ENCODE measurements around the gene LOXL3. TPM values are rescaled to one million over a fixed set of nuclear protein-coding genes. Genes with fewer than 3 reads are reported as not detected.

Gene LOXL3
- total RNA-seq, 1 donor from 2014 or later = 30.2 TPM

- DNase-seq (ENCODE audit: low read depth, low spot score) = no peak
- no peak for TF ChIP-seq CTCF (conservative IDR thresholded peaks at IDR 0.05)
- Mint-ChIP-seq H3K27ac (ENCODE audit: unreplicated experiment) (no peak overlapping the region), H3K27me3 (ENCODE audit: low read depth) (peaks cover 95% of the 10 kb centered on the region), H3K9me3 (no peaks in the 10 kb centered on the region), H3K4me3 (no peak overlapping the region), H3K4me1 (peaks cover 3% of the 10 kb centered on the region), H3K36me3 (ENCODE audit: low read depth) (peaks cover 6% of the 10 kb centered on the region)
Measured at GRCh38 chr2:74515981-74516633, 37.6 kb downstream of the LOXL3 start.

- peaks cover 6% of the 10 kb centered on the region for H3K36me3 Mint-ChIP-seq (ENCODE audit: low read depth)
- peaks cover 3% of the 10 kb centered on the region for H3K4me1 Mint-ChIP-seq
- H3K9me3 Mint-ChIP-seq = no peaks in the 10 kb centered on the region
- no peak for DNase-seq (ENCODE audit: low read depth, low spot score)
- no peak for TF ChIP-seq CTCF (conservative IDR thresholded peaks at IDR 0.05)
- H3K27ac Mint-ChIP-seq (ENCODE audit: unreplicated experiment) = no peak overlapping the region
- peaks cover 95% of the 10 kb centered on the region for H3K27me3 Mint-ChIP-seq (ENCODE audit: low read depth)
- no peak overlapping the region for H3K4me3 Mint-ChIP-seq
Measured at GRCh38 chr2:74515271-74515980, 38.3 kb downstream of the LOXL3 start.

GRCh38 chr2:74514368-74515270, 39.1 kb downstream of the LOXL3 start, which contains the start of gene TLX2:
TLX2 (plus strand) TSS chr2:74514450; CDS start chr2:74514807, 357 bp downstream.
- no peak within 1 kb of the TSS for H3K27ac Mint-ChIP-seq (ENCODE audit: unreplicated experiment)
- H3K36me3 Mint-ChIP-seq (ENCODE audit: low read depth) = peaks cover 6% of the 10 kb centered on the region
- H3K9me3 Mint-ChIP-seq = no peaks in the 10 kb centered on the region
- H3K4me3 Mint-ChIP-seq = peak within 1 kb of the TSS; percentile 27
- peaks cover 95% of the 10 kb centered on the region for H3K27me3 Mint-ChIP-seq (ENCODE audit: low read depth)
- TF ChIP-seq CTCF (conservative IDR thresholded peaks at IDR 0.05) = no peak
- no peak for DNase-seq (ENCODE audit: low read depth, low spot score)
- H3K4me1 Mint-ChIP-seq = peaks cover 3% of the 10 kb centered on the region

- peak overlapping the region; percentile 27 for H3K4me3 Mint-ChIP-seq
- H3K4me1 Mint-ChIP-seq = peaks cover 4% of the 10 kb centered on the region
- no peak for DNase-seq (ENCODE audit: low read depth, low spot score)
Measured at GRCh38 chr2:74513605-74514367, 40.0 kb downstream of the LOXL3 start.

More at GRCh38 chr2:74513605-74514367, 40.0 kb downstream of the LOXL3 start:
- Mint-ChIP-seq H3K9me3 (no peaks in the 10 kb centered on the region), H3K36me3 (ENCODE audit: low read depth) (peaks cover 6% of the 10 kb centered on the region), H3K27ac (ENCODE audit: unreplicated experiment) (no peak overlapping the region), H3K27me3 (ENCODE audit: low read depth) (peaks cover 95% of the 10 kb centered on the region)
- no peak for TF ChIP-seq CTCF (conservative IDR thresholded peaks at IDR 0.05)

Data from neural crest cell (in vitro differentiated cells).